Kidney (tissue), 22 donors: Measurements from ENCODE around the gene SEMA5B. TPM values are rescaled to one million over a fixed set of nuclear protein-coding genes. Genes with fewer than 3 reads are reported as not detected.

Experiments used
- DNase-seq, 5 donors: peaks; one replicate each; pipeline ENCODE4 v3.0.0-alpha.2; 2013 to 2020
- FAIRE-seq: peaks from 2 replicates; lab custom pipeline; 2012; peaks lifted over from hg19 to GRCh38; lab: Jason Lieb, UNC
- H3K27ac ChIP-seq, 2 donors: one replicate each; pipeline ENCODE4 v1.7.0; 2013; ENCODE audit warnings: low read depth in 2 of 2, low read length in 2 of 2, inconsistent platforms in 1 of 2
- H3K27me3 ChIP-seq: one replicate; pipeline ENCODE4 v1.7.1; 2013; ENCODE audit warnings: low read length, inconsistent platforms; ENCODE audit not compliant: control insufficient read depth, insufficient read depth
- H3K36me3 ChIP-seq, 3 donors: one replicate each; pipeline versions ENCODE4 v1.7.0 to v1.7.1; 2013; ENCODE audit warnings: low read length in 3 of 3, control low read depth in 1 of 3, inconsistent platforms in 1 of 3; ENCODE audit not compliant: insufficient read depth in 3 of 3, control insufficient read depth in 2 of 3
- H3K4me1 ChIP-seq, 3 donors: one replicate each; pipeline versions ENCODE4 v1.7.0 to v1.7.1; 2013; ENCODE audit warnings: low read length in 3 of 3, inconsistent platforms in 1 of 3, low read depth in 1 of 3; ENCODE audit not compliant: control insufficient read depth in 2 of 3, insufficient read depth in 2 of 3
- H3K4me3 ChIP-seq, 3 donors: one replicate each; pipeline versions ENCODE4 v1.7.0 to v1.8.1; 2013; ENCODE audit warnings: low read length in 3 of 3, control low read depth in 1 of 3, inconsistent platforms in 1 of 3
- H3K9ac ChIP-seq, 3 donors: one replicate each; pipeline versions ENCODE4 v1.7.0 to v1.7.1; 2013; ENCODE audit warnings: low read length in 3 of 3, control low read depth in 1 of 3, inconsistent platforms in 1 of 3
- H3K9me3 ChIP-seq, 3 donors: one replicate each; pipeline versions ENCODE4 v1.7.0 to v1.7.1; 2013; ENCODE audit warnings: low read length in 3 of 3, control low read depth in 1 of 3, inconsistent platforms in 1 of 3; ENCODE audit not compliant: control insufficient read depth in 2 of 3, insufficient read depth in 1 of 3
- intact Hi-C: fragments of 100-400 bp; cut with DNase I; formaldehyde crosslinking; loops from one replicate; pipeline ENCODE4 v1.11.1; 2022
- long read RNA-seq, 10 donors: library from polyadenylated mRNA in 1 of 10; unstranded in 1 of 10; transcript quantifications; one replicate each; pipeline ENCODE4 v2.0.0 and lab custom pipeline, GENCODE V29; 2021 to 2026
- polyA plus RNA-seq: library from polyadenylated mRNA; stranded (reverse); fragments of 350-450 nt; fragmentation: Illumina TruSeq; extraction: RNeasy Lipid Tissue Mini Kit (QIAGEN cat#74804); gene quantifications from one replicate; pipeline ENCODE4 v1.2.3, GENCODE V29; 2014; ENCODE audit warnings: low read depth, low replicate concordance; ENCODE audit not compliant: insufficient read depth
- total RNA-seq: library from RNA; stranded (reverse); fragmentation: NEBNext Ultra II Directional; extraction: Animal tissue kit (Norgen Biotek cat#: 25700); gene quantifications from one replicate; pipeline ENCODE4 v1.2.1, GENCODE V29; 2021
- TF ChIP-seq, protein P1 (sequence below): IDR thresholded peaks from 3 replicates; pipeline ENCODE4 v1.5.1; 2012; ENCODE audit warnings: mild to moderate bottlenecking, moderate library complexity, borderline replicate concordance; ENCODE audit not compliant: insufficient read depth; ENCODE audit errors: extremely low read depth
- donor health status: control.
- donor health status: control.
- donor health status: control.
- donor health status: control.
- donor health status: control.
- donor health status: DM: yes; HTN: yes; CAD: no.
- donor health status: Normal renal cell carcinoma (clear cell type).

The SEMA5B gene
- total RNA-seq = 8.4 TPM
- polyA plus RNA-seq = 6.6 TPM
- long read RNA-seq, donor 1, partial matches to known transcripts = 5 of 5 reads
- long read RNA-seq, donor 1, other reads (novel, unspliced or antisense) = 0 of 5 reads
- long read RNA-seq, donor 2, full-length matches to known transcripts = 1 of 1 reads
- long read RNA-seq, donor 2, partial matches to known transcripts = 0 of 1 reads
- long read RNA-seq, donor 2, other reads (novel, unspliced or antisense) = 0 of 1 reads
- long read RNA-seq, donor 3 = 0 reads
- long read RNA-seq, donor 4 = 0 reads
- long read RNA-seq, donor 5 = 0 reads
- long read RNA-seq, donor 6 = 0 reads
- long read RNA-seq, donor 7, partial matches to known transcripts = 9 of 13 reads
- long read RNA-seq, donor 7, other reads (novel, unspliced or antisense) = 4 of 13 reads
- long read RNA-seq, donor 8 = 0 reads
- long read RNA-seq, donor 9 = 0 reads
- long read RNA-seq, donor 10 = 0 reads

- peak within 1 kb of the TSS in 1 of 3 donors; percentile 47 for H3K9ac ChIP-seq
- no peak within 1 kb of the TSS for H3K27ac ChIP-seq
Observed at GRCh38 chr3:123027292-123028232, at the start of gene SEMA5B. SEMA5B (minus strand) TSS chr3:123027763; CDS start chr3:122961263, 66,500 bp downstream.

GRCh38 chr3:123076496-123077418 lies 49.2 kb upstream of the SEMA5B start:
- FAIRE-seq (no peak), DNase-seq (no peak)
- Histone ChIP-seq H3K9ac (no peak overlapping the region), H3K36me3 (no peaks in the 10 kb centered on the region), H3K4me3 (no peak overlapping the region), H3K27ac (no peak overlapping the region), H3K4me1 (peaks cover 0 to 11% (median 8%) of the 10 kb centered on the region in 3 donors), H3K9me3 (no peaks in the 10 kb centered on the region), H3K27me3 (no peaks in the 10 kb centered on the region)
- intact Hi-C loops = no loop called here
- TF ChIP-seq, protein P1, sequence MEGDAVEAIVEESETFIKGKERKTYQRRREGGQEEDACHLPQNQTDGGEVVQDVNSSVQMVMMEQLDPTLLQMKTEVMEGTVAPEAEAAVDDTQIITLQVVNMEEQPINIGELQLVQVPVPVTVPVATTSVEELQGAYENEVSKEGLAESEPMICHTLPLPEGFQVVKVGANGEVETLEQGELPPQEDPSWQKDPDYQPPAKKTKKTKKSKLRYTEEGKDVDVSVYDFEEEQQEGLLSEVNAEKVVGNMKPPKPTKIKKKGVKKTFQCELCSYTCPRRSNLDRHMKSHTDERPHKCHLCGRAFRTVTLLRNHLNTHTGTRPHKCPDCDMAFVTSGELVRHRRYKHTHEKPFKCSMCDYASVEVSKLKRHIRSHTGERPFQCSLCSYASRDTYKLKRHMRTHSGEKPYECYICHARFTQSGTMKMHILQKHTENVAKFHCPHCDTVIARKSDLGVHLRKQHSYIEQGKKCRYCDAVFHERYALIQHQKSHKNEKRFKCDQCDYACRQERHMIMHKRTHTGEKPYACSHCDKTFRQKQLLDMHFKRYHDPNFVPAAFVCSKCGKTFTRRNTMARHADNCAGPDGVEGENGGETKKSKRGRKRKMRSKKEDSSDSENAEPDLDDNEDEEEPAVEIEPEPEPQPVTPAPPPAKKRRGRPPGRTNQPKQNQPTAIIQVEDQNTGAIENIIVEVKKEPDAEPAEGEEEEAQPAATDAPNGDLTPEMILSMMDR = no peak

More at GRCh38 chr3:123027292-123028232, at the start of gene SEMA5B:
- TF ChIP-seq, protein P1 = no peak
- peak within 1 kb of the TSS; percentile 51 to 73 (median 57) for H3K4me3 ChIP-seq
- DNase-seq (peak; percentile 82 to 91 (median 85)), FAIRE-seq (no peak)
- peaks cover 0 to 16% (median 6%) of the 10 kb centered on the region in 3 donors for H3K4me1 ChIP-seq
- H3K36me3 ChIP-seq = no peaks in the 10 kb centered on the region
- H3K27me3 ChIP-seq = no peaks in the 10 kb centered on the region
- H3K9me3 ChIP-seq = no peaks in the 10 kb centered on the region
- intact Hi-C loops = loop anchor here (5.0 kb wide), 1 partner anchor 85 kb away; no protein-coding TSS in a partner anchor

- no peak overlapping the region for H3K27ac ChIP-seq
- no peaks in the 10 kb centered on the region for H3K9me3 ChIP-seq
- intact Hi-C loops = no loop called here
- no peaks in the 10 kb centered on the region for H3K36me3 ChIP-seq
- no peak overlapping the region for H3K9ac ChIP-seq
- H3K4me3 ChIP-seq = no peak overlapping the region
- TF ChIP-seq, protein P1 = no peak
- DNase-seq (no peak), FAIRE-seq (no peak)
- peaks cover 0 to 8% (median 8%) of the 10 kb centered on the region in 3 donors for H3K4me1 ChIP-seq
- no peaks in the 10 kb centered on the region for H3K27me3 ChIP-seq
Observed at GRCh38 chr3:123076112-123076495, 48.5 kb upstream of the SEMA5B start.
